D721Med (cell line): Measurements from ENCODE around the gene SPATA7.

Experiments
- DNase-seq: peaks from one replicate; pipeline ENCODE4 v3.0.0; 2011; ENCODE audit warnings: low spot score; ENCODE audit not compliant: insufficient read length
- FAIRE-seq: peaks from 2 replicates; lab custom pipeline; 2011; peaks lifted over from hg19 to GRCh38; lab: Jason Lieb, UNC
- CTCF ChIP-seq: IDR thresholded peaks from 2 replicates; pipeline ENCODE4 v1.5.1; 2012; ENCODE audit warnings: mild to moderate bottlenecking, control low read depth; ENCODE audit not compliant: insufficient read depth; ENCODE audit errors: missing control alignments

Gene SPATA7

GRCh38 chr14:88479574-88479987, 94.1 kb downstream of the SPATA7 start:
- no peak for DNase-seq
- FAIRE-seq = no peak
- TF ChIP-seq CTCF = no peak

GRCh38 chr14:88481059-88481458, 95.6 kb downstream of the SPATA7 start:
- DNase-seq = no peak
- no peak for FAIRE-seq
- no peak for TF ChIP-seq CTCF

- no peak for FAIRE-seq
- TF ChIP-seq CTCF = no peak
- no peak for DNase-seq
Measured at GRCh38 chr14:88481794-88482193, 96.3 kb downstream of the SPATA7 start.

GRCh38 chr14:88482524-88482923, 97.1 kb downstream of the SPATA7 start:
- no peak for TF ChIP-seq CTCF
- no peak for FAIRE-seq
- no peak for DNase-seq
